IMR-90 (cell line): ENCODE measurements around the gene OLFM4. TPM values are rescaled to one million over a fixed set of nuclear protein-coding genes. Genes with fewer than 3 reads are reported as not detected.

Source experiments
- ATAC-seq: fragments of 200-7000 bp; cut with Tn5 transposase; 2 replicates; pipeline ENCODE4 v1.9.1; 2020; ENCODE audit warnings: low read depth, mild to moderate bottlenecking, moderate library complexity
- BruUV-seq: library from RNA; stranded (reverse); fragments of 400-500 nt; replicated peaks from 2 replicates; lab custom pipeline; 2021; lab: Mats Ljungman, UMichigan
- CTCF ChIA-PET: fragments of 300-600 bp; formaldehyde crosslinking; extraction: SDS; loops from one replicate; lab custom pipeline; 2021; ENCODE audit warnings: antibody characterized with exemption; lab: Yijun Ruan, JAX
- POLR2A ChIA-PET: fragments of 300-600 bp; sonication (Branson Sonifier 250); formaldehyde crosslinking; loops from one replicate; lab custom pipeline; 2022; ENCODE audit warnings: antibody characterized with exemption; ENCODE audit not compliant: unreplicated experiment; lab: Charles Lee
- DNase-seq: peaks from one replicate; pipeline ENCODE4 v3.0.0; 2013
- H2AFZ ChIP-seq: replicated peaks from 2 replicates; pipeline ENCODE3; 2013; ENCODE audit warnings: low read length, mild to moderate bottlenecking; ENCODE audit not compliant: poor library complexity
- H2AK5ac ChIP-seq: 2 replicates; pipeline ENCODE4 v1.6.1; 2013; ENCODE audit warnings: low read depth, low read length, inconsistent platforms
- H2AK9ac ChIP-seq: replicated peaks from 2 replicates; pipeline ENCODE3; 2013; ENCODE audit warnings: mild to moderate bottlenecking, low read depth, low read length, moderate library complexity; ENCODE audit not compliant: poor library complexity
- H2BK120ac ChIP-seq: 2 replicates; pipeline ENCODE4 v1.6.1; 2013; ENCODE audit warnings: low read depth, low read length, inconsistent platforms
- H2BK15ac ChIP-seq: 3 replicates; pipeline ENCODE4 v1.6.1; 2013; ENCODE audit warnings: low read depth, low read length, inconsistent platforms
- H2BK20ac ChIP-seq: 2 replicates; pipeline ENCODE4 v1.6.1; 2013; ENCODE audit warnings: low read depth, mild to moderate bottlenecking, inconsistent platforms, low read length, moderate library complexity
- H2BK5ac ChIP-seq: 2 replicates; pipeline ENCODE4 v1.6.1; 2013; ENCODE audit warnings: mild to moderate bottlenecking, low read depth, low read length, inconsistent platforms; ENCODE audit not compliant: poor library complexity, severe bottlenecking
- H3K14ac ChIP-seq: replicated peaks from 2 replicates; pipeline ENCODE4 v1.6.1; 2013; ENCODE audit warnings: low read depth, low read length, inconsistent platforms
- H3K18ac ChIP-seq: 2 replicates; pipeline ENCODE4 v1.6.1; 2013; ENCODE audit warnings: low read depth, low read length, control low read depth
- H3K23ac ChIP-seq: 2 replicates; pipeline ENCODE4 v1.6.1; 2013; ENCODE audit warnings: low read depth, low read length, inconsistent platforms
- H3K27ac ChIP-seq: 2 replicates; pipeline ENCODE4 v1.5.1; 2013; ENCODE audit warnings: mild to moderate bottlenecking, control low read depth, low read length; ENCODE audit not compliant: insufficient read depth
- H3K27me3 ChIP-seq: 2 replicates; pipeline ENCODE4 v1.6.1; 2013; ENCODE audit warnings: low read length; ENCODE audit not compliant: control insufficient read depth, insufficient read depth
- H3K36me3 ChIP-seq: 2 replicates; pipeline ENCODE4 v1.6.1; 2013; ENCODE audit warnings: low read length, mixed read lengths; ENCODE audit not compliant: control insufficient read depth, insufficient read depth
- H3K4ac ChIP-seq: 2 replicates; pipeline ENCODE4 v1.6.1; 2013; ENCODE audit warnings: low read depth, low read length, inconsistent platforms
- H3K4me1 ChIP-seq: 2 replicates; pipeline ENCODE4 v1.6.1; 2013; ENCODE audit warnings: low read length, mixed read lengths; ENCODE audit not compliant: control insufficient read depth, insufficient read depth
- H3K4me2 ChIP-seq: 2 replicates; pipeline ENCODE4 v1.6.1; 2013; ENCODE audit warnings: low read depth, mild to moderate bottlenecking, control low read depth, low read length, moderate library complexity
- H3K4me3 ChIP-seq: 2 replicates; pipeline ENCODE4 v1.5.1; 2013; ENCODE audit warnings: low read depth, mild to moderate bottlenecking, control low read depth, low read length, moderate library complexity; ENCODE audit not compliant: insufficient read depth
- H3K56ac ChIP-seq: 2 replicates; pipeline ENCODE4 v1.6.1; 2013; ENCODE audit warnings: low read length, inconsistent platforms; ENCODE audit not compliant: insufficient read depth; ENCODE audit errors: extremely low read depth
- H3K79me1 ChIP-seq, 2 experiments: 2 replicates each; pipeline ENCODE4 v1.6.1; 2013; ENCODE audit warnings: low read length in 2 of 2, inconsistent platforms in 1 of 2, low read depth in 1 of 2
- H3K9ac ChIP-seq: 2 replicates; pipeline ENCODE4 v1.6.1; 2013; ENCODE audit warnings: low read depth, low read length, control low read depth
- H3K9me1 ChIP-seq: 2 replicates; pipeline ENCODE4 v1.6.1; 2013; ENCODE audit warnings: low read length, inconsistent platforms; ENCODE audit not compliant: insufficient read depth
- H3K9me3 ChIP-seq: 2 replicates; pipeline ENCODE4 v1.6.1; 2013; ENCODE audit warnings: low read length; ENCODE audit not compliant: control insufficient read depth, insufficient read depth
- H4K20me1 ChIP-seq: 2 replicates; pipeline ENCODE4 v1.6.1; 2013; ENCODE audit warnings: low read length, inconsistent platforms; ENCODE audit not compliant: insufficient read depth
- H4K5ac ChIP-seq: 2 replicates; pipeline ENCODE4 v1.6.1; 2013; ENCODE audit warnings: mild to moderate bottlenecking, low read depth, low read length, control low read depth
- H4K8ac ChIP-seq, 2 experiments: 2 replicates each; pipeline ENCODE4 v1.6.1; 2013; ENCODE audit warnings: low read depth in 2 of 2, low read length in 2 of 2, control low read depth in 1 of 2, inconsistent platforms in 1 of 2
- H4K91ac ChIP-seq: 2 replicates; pipeline ENCODE4 v1.6.1; 2013; ENCODE audit warnings: low read depth, low read length, inconsistent platforms; ENCODE audit not compliant: insufficient read depth
- CTCF ChIP-seq: conservative IDR thresholded peaks from 2 replicates; pipeline ENCODE4 v1.5.1; 2012; ENCODE audit warnings: mild to moderate bottlenecking, low read depth, low read length, improper control_type of control experiment
- ELK1 ChIP-seq: fragments of 150-350 bp; IDR thresholded peaks from 2 replicates; pipeline ENCODE4 v1.6.1; 2016; ENCODE audit warnings: low read depth, mild to moderate bottlenecking, low read length, moderate library complexity, borderline replicate concordance
- FOS ChIP-seq: fragments of 150-350 bp; IDR thresholded peaks from 2 replicates; pipeline ENCODE4 v1.6.1; 2016; ENCODE audit warnings: low read depth, low read length
- MAFK ChIP-seq: IDR thresholded peaks from 2 replicates; pipeline ENCODE4 v1.6.1; 2012; ENCODE audit warnings: low read depth, low read length, improper control_type of control experiment
- MXI1 ChIP-seq: IDR thresholded peaks from 2 replicates; pipeline ENCODE4 v1.6.1; 2012; ENCODE audit warnings: low read depth, mild to moderate bottlenecking, low read length, moderate library complexity, borderline replicate concordance
- NFE2L2 ChIP-seq: fragments of 150-350 bp; IDR thresholded peaks from 2 replicates; pipeline ENCODE4 v1.6.1; 2016; ENCODE audit warnings: low read depth, mild to moderate bottlenecking, low read length
- RAD21 ChIP-seq: IDR thresholded peaks from 2 replicates; pipeline ENCODE4 v1.6.1; 2012; ENCODE audit warnings: low read length, improper control_type of control experiment
- RCOR1 ChIP-seq: IDR thresholded peaks from 2 replicates; pipeline ENCODE4 v1.6.1; 2012; ENCODE audit warnings: mild to moderate bottlenecking, low read length, improper control_type of control experiment; ENCODE audit not compliant: insufficient replicate concordance
- WGBS, 2 experiments: methylation state at CpG; one replicate each; pipeline versions ENCODE4 v1.1.5 to v1.1.7; 2013; ENCODE audit warnings: missing lambda C conversion rate in 2 of 2; ENCODE audit not compliant: insufficient read length in 1 of 2; ENCODE audit errors: extremely low coverage in 2 of 2; 5-methylcytosine and 5-hydroxymethylcytosine counted together
- dilution Hi-C: fragments of 300-500 bp; cut with HindIII; formaldehyde crosslinking; loops from one replicate; pipeline ENCODE4 v1.14.3; 2018; ENCODE audit warnings: low sequenced_read_pairs; ENCODE audit not compliant: unreplicated experiment
- in situ Hi-C: fragments of 300-500 bp; cut with MboI; formaldehyde crosslinking; loops from 3 replicates; pipeline ENCODE4 v1.14.3; 2019; ENCODE audit warnings: low sequenced_read_pairs, inconsistent platforms, mixed read lengths
- intact Hi-C: fragments of 100-400 bp; cut with micrococcal nuclease; formaldehyde crosslinking; loops from 2 replicates; pipeline ENCODE4 v1.10.0; 2022
- polyA plus RNA-seq, 3 experiments: library from polyadenylated mRNA; depleted of rRNA; stranded (reverse); fragments of >200 nt; gene quantifications; 2 replicates each; pipeline ENCODE4 v1.2.3, GENCODE V29; 2012; ENCODE audit warnings: low replicate concordance in 1 of 3
- total RNA-seq: library from RNA; depleted of rRNA; stranded (reverse); fragments of >200 nt; gene quantifications from 2 replicates; pipeline ENCODE4 v1.2.3, GENCODE V29; 2012

OLFM4 gene
- total and polyA plus RNA-seq, 2 of the 4 experiments (the other 2 are of a cell fraction), result not detected

- H3K9me3 ChIP-seq, result peaks cover 4% of the 10 kb centered on the region; the same call in 1 of the 2 replicates
- no peak overlapping the region for H3K4ac ChIP-seq
- no peak overlapping the region for H2AK9ac ChIP-seq
- in situ Hi-C loops (no loop called here), intact Hi-C loops (no loop called here), dilution Hi-C loops (no loop called here)
- H4K20me1 ChIP-seq, result no peaks in the 10 kb centered on the region
- no peak overlapping the region for H3K9ac ChIP-seq
- 0% methylated on average over 2 of the region's 4 CpGs; no CpG with 5 or more reads in 1 of the 2 experiments for WGBS, 2 experiments
- no peak overlapping the region for H2AFZ ChIP-seq
- ATAC-seq (no peak), DNase-seq (no peak)
- CTCF ChIA-PET, result no interaction called here
- H3K27me3 ChIP-seq, result no peaks in the 10 kb centered on the region
- H2BK20ac ChIP-seq, result no peak overlapping the region
- no peak overlapping the region for H3K4me3 ChIP-seq
- no peak overlapping the region for H2AK5ac ChIP-seq
- H4K5ac ChIP-seq, result no peak overlapping the region
- H3K36me3 ChIP-seq, result no peaks in the 10 kb centered on the region
- no peak overlapping the region for H3K18ac ChIP-seq
- no TSS peak for BruUV-seq
- no peaks in the 10 kb centered on the region for H3K4me1 ChIP-seq
- no peak overlapping the region for H3K4me2 ChIP-seq
- H3K9me1 ChIP-seq, result no peaks in the 10 kb centered on the region
- H3K79me1 ChIP-seq, result no peaks in the 10 kb centered on the region
- no peak overlapping the region for H2BK15ac ChIP-seq
- H4K91ac ChIP-seq, result no peak overlapping the region
- no peak overlapping the region for H3K14ac ChIP-seq
- H2BK5ac ChIP-seq, result no peak overlapping the region
- no peak overlapping the region for H3K27ac ChIP-seq
- no peak overlapping the region for H3K23ac ChIP-seq
- POLR2A ChIA-PET, result no interaction called here
- H4K8ac ChIP-seq, result no peak overlapping the region
- H3K56ac ChIP-seq, result no peak overlapping the region
- H2BK120ac ChIP-seq, result no peak overlapping the region
- TF ChIP-seq MXI1, result no peak
- no peak for TF ChIP-seq FOS
- no peak for TF ChIP-seq CTCF
- no peak for TF ChIP-seq MAFK
- TF ChIP-seq NFE2L2, result no peak
- no peak for TF ChIP-seq ELK1
- TF ChIP-seq RCOR1, result no peak
- no peak for TF ChIP-seq RAD21
These were observed 26.0 kb downstream of the OLFM4 start for GRCh38 chr13:53054569-53054968.
